ENCODE data around the gene NFKBIE. TPM values are rescaled to one million over a fixed set of nuclear protein-coding genes. Genes with fewer than 3 reads are reported as not detected.

Gene NFKBIE
- total RNA-seq, 2 experiments from 2014 or later: 43.0 to 43.1 TPM

DNA sequence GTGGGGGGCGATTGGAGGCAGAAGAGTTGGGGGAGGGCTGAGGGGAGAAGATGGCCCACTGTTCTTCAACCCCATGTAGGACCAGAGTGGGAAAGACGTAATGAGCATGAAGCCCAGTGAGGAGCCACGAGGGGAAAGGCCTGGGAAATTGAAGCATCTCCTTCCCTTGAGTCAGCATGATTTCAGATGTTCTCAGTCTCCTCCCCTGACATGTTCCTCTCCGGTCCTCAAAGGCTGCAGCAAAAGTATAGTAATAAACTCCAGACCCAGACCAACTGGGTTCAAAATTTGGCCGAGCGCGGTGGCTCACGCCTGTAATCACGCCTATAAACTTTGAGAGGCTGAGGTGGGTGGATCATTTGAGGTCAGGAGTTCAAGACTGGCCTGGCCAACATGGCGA is 1.9 kb upstream of the NFKBIE start:
- no peak for DNase-seq
- no peak for TF ChIP-seq CTCF (IDR thresholded peaks at IDR 0.05)
- Histone ChIP-seq H3K4me3 (ENCODE audit: low read length) (no peak overlapping the region), H3K27me3 (ENCODE audit: control insufficient read depth in 1 of 2, insufficient read depth in 2 of 2, low read length in 2 of 2) (peaks cover 28 to 35% of the 10 kb centered on the region in 2 experiments), H3K27ac (ENCODE audit: low read depth in 1 of 2, low read length in 2 of 2) (no peak overlapping the region), H3K4me1 (ENCODE audit: insufficient read depth, low read length) (peaks cover 44% of the 10 kb centered on the region), H3K36me3 (ENCODE audit: insufficient read depth, low read length) (peaks cover 3% of the 10 kb centered on the region), H3K9me3 (ENCODE audit: control insufficient read depth in 1 of 2, insufficient read depth in 1 of 2, low read length in 2 of 2) (no peaks in the 10 kb centered on the region)
- H3K36me3 Mint-ChIP-seq (ENCODE audit: low read depth): peaks cover 21% of the 10 kb centered on the region
- POLR2A ChIA-PET: interaction anchor here (0.5 to 2.1 kb wide), 2 partner anchors 20 to 1412 kb away, joined by 3 to 9 read pairs; partner anchors contain the start of gene HSP90AB1
- peak overlapping the region; percentile 75 for H3K4me3 Mint-ChIP-seq
- no peak for ATAC-seq (ENCODE audit: poor library complexity)
- H3K9me3 Mint-ChIP-seq: no peaks in the 10 kb centered on the region
- H3K4me1 Mint-ChIP-seq (ENCODE audit: low read depth): peaks cover 52% of the 10 kb centered on the region
- peak overlapping the region; percentile 31 for H3K27ac Mint-ChIP-seq
- H3K27me3 Mint-ChIP-seq: peaks cover 37% of the 10 kb centered on the region
- CTCF ChIA-PET: interaction anchor here (1.5 to 4.2 kb wide), 4 partner anchors 38 to 71 kb away, joined by 6 to 25 read pairs (median 18); partner anchors contain the start of gene AARS2
- intact Hi-C loops (cut with DNase I, micrococcal nuclease): loop anchor here (2.0 to 10.0 kb wide), 5 partner anchors 46 to 692 kb away; partner anchors contain the start of genes AARS2 (in 1 of the 2), CDC5L (in 1 of the 2), POLH (in 1 of the 2) and XPO5 (in 1 of the 2)

GRCh38 chr6:44266347-44266746 is 996 bp upstream of the NFKBIE start:
- ATAC-seq (ENCODE audit: poor library complexity): no peak

DNA sequence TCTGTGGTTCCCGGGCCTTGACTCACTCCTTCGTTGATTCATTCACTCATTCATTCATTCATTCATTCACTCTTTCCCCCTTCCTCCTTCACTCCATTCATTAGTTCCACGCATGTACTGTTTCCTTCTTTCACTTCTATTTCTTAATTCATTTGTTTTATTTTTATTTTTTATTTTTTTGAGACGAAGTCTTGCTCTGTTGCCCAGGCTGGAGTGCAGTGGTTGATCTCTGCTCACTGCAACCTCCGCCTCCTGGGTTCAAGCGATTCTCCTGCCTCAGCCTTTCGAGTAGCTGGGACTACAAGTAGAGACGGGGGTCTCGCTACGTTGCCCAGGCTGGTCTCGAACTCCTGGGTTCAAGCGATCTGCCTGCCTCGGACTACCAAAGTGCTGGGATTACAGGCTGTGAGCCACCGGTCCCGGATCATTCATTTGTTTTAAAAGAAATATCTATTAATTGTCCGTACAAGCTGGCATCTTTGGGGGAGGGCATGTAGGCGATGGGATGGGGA is 427 bp upstream of the NFKBIE start:
- ChIA-PET CTCF (no interaction called here), POLR2A (no interaction called here)
- DNase-seq (no peak), ATAC-seq (ENCODE audit: poor library complexity) (no peak)
- H3K36me3 ChIP-seq (ENCODE audit: insufficient read depth, low read length): peaks cover 18% of the 10 kb centered on the region
- Mint-ChIP-seq H3K4me1 (ENCODE audit: low read depth) (peaks cover 62% of the 10 kb centered on the region), H3K27ac (peak overlapping the region; percentile 84), H3K9me3 (no peaks in the 10 kb centered on the region), H3K27me3 (peaks cover 23% of the 10 kb centered on the region), H3K36me3 (ENCODE audit: low read depth) (peaks cover 26% of the 10 kb centered on the region), H3K4me3 (peak overlapping the region; percentile 90)
- H3K4me3 ChIP-seq (ENCODE audit: low read length): peak overlapping the region; percentile 99
- no peak for TF ChIP-seq CTCF (IDR thresholded peaks at IDR 0.05)
- peaks cover 51% of the 10 kb centered on the region for H3K4me1 ChIP-seq (ENCODE audit: insufficient read depth, low read length)
- H3K27me3 ChIP-seq (ENCODE audit: control insufficient read depth in 1 of 2, insufficient read depth in 2 of 2, low read length in 2 of 2): peaks cover 16 to 21% of the 10 kb centered on the region in 2 experiments
- peak overlapping the region in 1 of 2 donors; percentile 73 for H3K27ac ChIP-seq (ENCODE audit: low read depth in 1 of 2, low read length in 2 of 2)
- no peaks in the 10 kb centered on the region for H3K9me3 ChIP-seq (ENCODE audit: control insufficient read depth in 1 of 2, insufficient read depth in 1 of 2, low read length in 2 of 2)
- intact Hi-C loops (cut with DNase I, micrococcal nuclease): loop anchor here (1.0 to 10.0 kb wide), 8 partner anchors 9 to 691 kb away; partner anchors contain the start of genes HSP90AB1 (in 2 of the 2), AARS2 (in 1 of the 2), CDC5L (in 1 of the 2) and POLH (in 1 of the 2)

More at GRCh38 chr6:44266347-44266746, 996 bp upstream of the NFKBIE start:
- TF ChIP-seq CTCF (IDR thresholded peaks at IDR 0.05): no peak
- Mint-ChIP-seq H3K9me3 (no peaks in the 10 kb centered on the region), H3K27ac (peak overlapping the region; percentile 84), H3K4me3 (peak overlapping the region; percentile 75), H3K4me1 (ENCODE audit: low read depth) (peaks cover 57% of the 10 kb centered on the region), H3K27me3 (peaks cover 28% of the 10 kb centered on the region), H3K36me3 (ENCODE audit: low read depth) (peaks cover 21% of the 10 kb centered on the region)
- intact Hi-C loops (cut with DNase I, micrococcal nuclease): loop anchor here (2.0 to 10.0 kb wide), 5 partner anchors 46 to 692 kb away; partner anchors contain the start of genes AARS2 (in 1 of the 2), CDC5L (in 1 of the 2), POLH (in 1 of the 2) and XPO5 (in 1 of the 2)
- DNase-seq: no peak
- no peak overlapping the region for H3K4me3 ChIP-seq (ENCODE audit: low read length)
- peak overlapping the region in 1 of 2 donors; percentile 73 for H3K27ac ChIP-seq (ENCODE audit: low read depth in 1 of 2, low read length in 2 of 2)
- peaks cover 12% of the 10 kb centered on the region for H3K36me3 ChIP-seq (ENCODE audit: insufficient read depth, low read length)
- POLR2A ChIA-PET: no interaction called here
- CTCF ChIA-PET: interaction anchor here (2.8 to 4.2 kb wide), 2 partner anchors 39 to 46 kb away, joined by 24 to 25 read pairs; partner anchors contain the start of gene AARS2
- H3K9me3 ChIP-seq (ENCODE audit: control insufficient read depth in 1 of 2, insufficient read depth in 1 of 2, low read length in 2 of 2): no peaks in the 10 kb centered on the region
- peaks cover 53% of the 10 kb centered on the region for H3K4me1 ChIP-seq (ENCODE audit: insufficient read depth, low read length)
- peaks cover 19 to 26% of the 10 kb centered on the region in 2 experiments for H3K27me3 ChIP-seq (ENCODE audit: control insufficient read depth in 1 of 2, insufficient read depth in 2 of 2, low read length in 2 of 2)
